WTC11 (cell line): ENCODE measurements around the gene OR2T35. TPM values are rescaled to one million over a fixed set of nuclear protein-coding genes. Genes with fewer than 3 reads are reported as not detected.

Experiments used
- ATAC-seq: fragments of 200-7000 bp; cut with Tn5 transposase; 2 replicates; pipeline ENCODE4 v1.10.0; 2021; ENCODE audit warnings: mild to moderate bottlenecking, moderate library complexity
- CTCF ChIA-PET: fragments of 300-600 bp; sonication (Branson Sonifier 250); formaldehyde crosslinking; loops from one replicate; lab custom pipeline; 2021; ENCODE audit warnings: antibody characterized with exemption; lab: Charles Lee
- POLR2A ChIA-PET: fragments of 350-600 bp; sonication (Branson Sonifier 250); formaldehyde crosslinking; loops from one replicate; lab custom pipeline; 2021; ENCODE audit warnings: antibody characterized with exemption; lab: Charles Lee
- DNase-seq: peaks from one replicate; pipeline ENCODE4 v3.0.0; 2021; ENCODE audit warnings: low spot score
- H3K27ac Mint-ChIP-seq: 2 replicates; pipeline ENCODE4 v1.8.0; 2021; ENCODE audit warnings: mixed read lengths
- H3K27me3 Mint-ChIP-seq: 2 replicates; pipeline ENCODE4 v1.8.0; 2021; ENCODE audit warnings: low read depth, mild to moderate bottlenecking, moderate library complexity, mixed read lengths
- H3K36me3 Mint-ChIP-seq: 2 replicates; pipeline ENCODE4 v1.8.0; 2021; ENCODE audit warnings: mixed read lengths
- H3K4me1 Mint-ChIP-seq: 2 replicates; pipeline ENCODE4 v1.8.0; 2022; ENCODE audit warnings: mixed read lengths
- H3K4me3 Mint-ChIP-seq: 2 replicates; pipeline ENCODE4 v1.8.0; 2021; ENCODE audit warnings: mild to moderate bottlenecking, moderate library complexity, mixed read lengths
- H3K9me3 Mint-ChIP-seq: 2 replicates; pipeline ENCODE4 v1.8.0; 2021; ENCODE audit warnings: mixed read lengths
- ATF1 ChIP-seq: sonication (generic); formaldehyde crosslinking; IDR thresholded peaks from 2 replicates; pipeline ENCODE4 v1.8.1; 2023; ENCODE audit warnings: mild to moderate bottlenecking, moderate library complexity, missing genetic modification reagents
- EMX1 ChIP-seq: fragments of 250-450 bp; sonication (Bioruptor Pico); IDR thresholded peaks from 2 replicates; pipeline ENCODE4 v1.8.0; 2021; ENCODE audit warnings: mild to moderate bottlenecking
- GRHL2 ChIP-seq: fragments of 250-450 bp; sonication (Bioruptor Pico); IDR thresholded peaks from 2 replicates; pipeline ENCODE4 v1.8.0; 2022; ENCODE audit warnings: mild to moderate bottlenecking, moderate library complexity; ENCODE audit not compliant: insufficient replicate concordance, severe bottlenecking
- HMGXB4 ChIP-seq: sonication (generic); formaldehyde crosslinking; IDR thresholded peaks from 2 replicates; pipeline ENCODE4 v1.8.1; 2023; ENCODE audit warnings: mild to moderate bottlenecking, moderate library complexity, missing genetic modification reagents
- KAT7 ChIP-seq: sonication (generic); formaldehyde crosslinking; IDR thresholded peaks from 2 replicates; pipeline ENCODE4 v1.8.1; 2023; ENCODE audit warnings: missing genetic modification reagents, mild to moderate bottlenecking, borderline replicate concordance
- NFATC4 ChIP-seq: fragments of 250-450 bp; sonication (Bioruptor Pico); IDR thresholded peaks from 2 replicates; pipeline ENCODE4 v1.9.0; 2021; ENCODE audit warnings: mild to moderate bottlenecking
- SOX15 ChIP-seq: fragments of 250-450 bp; sonication (Bioruptor Pico); IDR thresholded peaks from 2 replicates; pipeline ENCODE4 v1.9.0; 2021; ENCODE audit warnings: mild to moderate bottlenecking
- STAT6 ChIP-seq: sonication (generic); formaldehyde crosslinking; conservative IDR thresholded peaks from 2 replicates; pipeline ENCODE4 v1.8.1; 2023; ENCODE audit warnings: mild to moderate bottlenecking, low read depth, missing genetic modification reagents, moderate library complexity
- ZNF232 ChIP-seq: sonication (generic); formaldehyde crosslinking; IDR thresholded peaks from 2 replicates; pipeline ENCODE4 v1.8.0; 2022; ENCODE audit warnings: mild to moderate bottlenecking, missing genetic modification reagents
- ZNF281 ChIP-seq: sonication (generic); formaldehyde crosslinking; IDR thresholded peaks from 2 replicates; pipeline ENCODE4 v1.8.0; 2023; ENCODE audit warnings: mild to moderate bottlenecking, missing genetic modification reagents
- total RNA-seq: library from RNA; stranded (reverse); gene quantifications from 3 replicates; pipeline ENCODE4 v1.2.3, GENCODE V29; 2021
- TF ChIP-seq, protein P1 (sequence below): sonication (generic); formaldehyde crosslinking; IDR thresholded peaks from 2 replicates; pipeline ENCODE4 v1.8.0; 2022; ENCODE audit warnings: mild to moderate bottlenecking, missing genetic modification reagents
- TF ChIP-seq, protein P2 (sequence below): fragments of 250-450 bp; sonication (Bioruptor Pico); conservative IDR thresholded peaks from 2 replicates; pipeline ENCODE4 v1.9.0; 2021; ENCODE audit warnings: mild to moderate bottlenecking

OR2T35 gene
- total RNA-seq, 1 experiment from 2014 or later = not detected

- DNase-seq (no peak), ATAC-seq (no peak)
- no peak overlapping the region for H3K27ac Mint-ChIP-seq
- TF ChIP-seq, protein P1, sequence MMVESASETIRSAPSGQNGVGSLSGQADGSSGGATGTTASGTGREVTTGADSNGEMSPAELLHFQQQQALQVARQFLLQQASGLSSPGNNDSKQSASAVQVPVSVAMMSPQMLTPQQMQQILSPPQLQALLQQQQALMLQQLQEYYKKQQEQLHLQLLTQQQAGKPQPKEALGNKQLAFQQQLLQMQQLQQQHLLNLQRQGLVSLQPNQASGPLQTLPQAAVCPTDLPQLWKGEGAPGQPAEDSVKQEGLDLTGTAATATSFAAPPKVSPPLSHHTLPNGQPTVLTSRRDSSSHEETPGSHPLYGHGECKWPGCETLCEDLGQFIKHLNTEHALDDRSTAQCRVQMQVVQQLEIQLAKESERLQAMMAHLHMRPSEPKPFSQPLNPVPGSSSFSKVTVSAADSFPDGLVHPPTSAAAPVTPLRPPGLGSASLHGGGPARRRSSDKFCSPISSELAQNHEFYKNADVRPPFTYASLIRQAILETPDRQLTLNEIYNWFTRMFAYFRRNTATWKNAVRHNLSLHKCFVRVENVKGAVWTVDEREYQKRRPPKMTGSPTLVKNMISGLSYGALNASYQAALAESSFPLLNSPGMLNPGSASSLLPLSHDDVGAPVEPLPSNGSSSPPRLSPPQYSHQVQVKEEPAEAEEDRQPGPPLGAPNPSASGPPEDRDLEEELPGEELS (CRISPR knock-in tag) = no peak
- no peak for TF ChIP-seq GRHL2 (CRISPR knock-in tag)
- TF ChIP-seq, protein P2, sequence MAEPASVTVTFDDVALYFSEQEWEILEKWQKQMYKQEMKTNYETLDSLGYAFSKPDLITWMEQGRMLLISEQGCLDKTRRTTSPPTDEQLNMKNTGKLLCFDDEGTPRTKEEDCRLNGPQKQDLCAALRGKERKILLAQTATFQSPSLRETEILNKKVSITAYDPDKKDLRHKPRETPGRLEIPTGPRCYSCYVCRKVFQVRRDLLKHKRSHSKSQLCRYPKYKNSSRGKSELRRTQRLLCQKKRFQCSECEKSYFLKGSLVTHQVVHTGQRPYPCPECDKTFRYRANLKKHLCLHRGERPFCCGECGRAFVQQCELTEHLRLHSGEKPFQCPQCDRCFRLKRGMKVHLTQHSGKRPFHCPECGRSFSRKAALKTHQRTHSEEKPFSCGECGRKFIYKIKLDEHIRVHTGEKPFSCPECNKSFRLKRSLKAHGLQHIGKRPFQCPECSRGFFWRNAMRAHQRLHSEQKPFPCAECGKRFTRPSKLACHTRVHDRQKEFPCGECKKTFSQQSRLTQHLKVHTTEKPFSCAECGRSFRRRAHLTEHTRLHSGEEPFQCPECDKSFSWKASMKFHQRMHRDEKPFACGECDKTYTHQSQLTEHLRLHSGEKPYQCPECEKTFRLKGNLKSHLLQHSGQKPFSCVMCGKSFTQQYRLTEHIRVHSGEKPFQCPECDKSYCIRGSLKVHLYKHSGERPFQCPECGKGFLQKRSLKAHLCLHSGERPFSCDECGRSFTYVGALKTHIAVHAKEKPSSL (CRISPR knock-in tag) = no peak
- TF ChIP-seq ATF1 (CRISPR knock-in tag) = no peak
- TF ChIP-seq, all 79 proteins: peak for 0
- no peaks in the 10 kb centered on the region for H3K4me1 Mint-ChIP-seq
- peaks cover 85% of the 10 kb centered on the region for H3K9me3 Mint-ChIP-seq
- H3K4me3 Mint-ChIP-seq = no peak overlapping the region
- peaks cover 12% of the 10 kb centered on the region for H3K27me3 Mint-ChIP-seq
- ChIA-PET POLR2A (no interaction called here), CTCF (no interaction called here)
- H3K36me3 Mint-ChIP-seq = peaks cover 54% of the 10 kb centered on the region
These were observed 52.4 kb downstream of the OR2T35 start for GRCh38 chr1:248592655-248593054.

DNA sequence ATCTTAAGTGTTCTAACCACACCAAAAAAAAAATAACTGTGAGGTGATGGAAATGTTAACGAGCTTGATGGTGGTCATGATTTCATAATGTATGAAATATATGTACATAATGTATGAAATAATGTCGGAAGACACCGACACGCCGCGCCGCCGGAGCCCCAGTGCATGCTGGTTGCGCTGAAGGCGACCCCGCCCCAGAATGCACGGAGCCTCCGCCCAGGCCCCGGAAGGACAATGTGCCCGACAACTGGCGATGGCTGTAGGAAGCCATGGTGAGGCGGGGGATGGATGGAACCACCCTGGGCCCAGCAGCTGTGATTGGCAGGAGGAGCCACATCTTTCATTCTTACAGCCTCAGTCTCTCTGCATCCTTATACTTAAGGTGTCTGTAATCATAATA, 55.0 kb downstream of the OR2T35 start:
- Mint-ChIP-seq H3K4me1 (no peaks in the 10 kb centered on the region), H3K4me3 (no peak overlapping the region), H3K27ac (no peak overlapping the region), H3K27me3 (peaks cover 5% of the 10 kb centered on the region), H3K9me3 (peaks cover 86% of the 10 kb centered on the region), H3K36me3 (peaks cover 60% of the 10 kb centered on the region)
- TF ChIP-seq ZNF232 (CRISPR knock-in tag) (no peak), HMGXB4 (CRISPR knock-in tag) (no peak), STAT6 (no peak), ZNF281 (no peak), KAT7 (CRISPR knock-in tag) (no peak)
- DNase-seq (no peak), ATAC-seq (no peak)
- CTCF ChIA-PET = no interaction called here
- POLR2A ChIA-PET = no interaction called here

DNA sequence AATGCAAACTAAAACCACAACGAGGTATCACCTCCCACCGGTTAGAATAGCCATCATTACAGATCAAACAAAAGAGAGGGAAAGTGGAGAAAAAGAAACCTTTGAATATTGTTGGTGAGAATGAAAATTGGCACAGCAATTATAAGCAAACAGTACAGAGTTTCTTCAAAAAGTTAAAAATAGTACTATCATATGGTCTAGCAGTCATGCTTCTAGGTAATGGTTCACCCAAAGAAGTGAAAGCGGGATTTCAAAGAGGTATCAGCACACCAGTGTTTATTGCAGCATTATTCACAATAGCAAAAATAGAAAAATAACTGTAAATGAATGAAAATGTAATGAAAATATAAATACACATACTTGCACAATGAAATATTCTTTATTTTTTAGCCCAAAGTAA, 55.7 kb downstream of the OR2T35 start:
- no peaks in the 10 kb centered on the region for H3K4me1 Mint-ChIP-seq
- H3K9me3 Mint-ChIP-seq = peaks cover 86% of the 10 kb centered on the region
- DNase-seq (no peak), ATAC-seq (no peak)
- peaks cover 5% of the 10 kb centered on the region for H3K27me3 Mint-ChIP-seq
- no peak for TF ChIP-seq EMX1 (CRISPR knock-in tag)
- TF ChIP-seq STAT6 = no peak
- no peak for TF ChIP-seq NFATC4
- no peak for TF ChIP-seq SOX15
- CTCF ChIA-PET = no interaction called here
- peaks cover 63% of the 10 kb centered on the region for H3K36me3 Mint-ChIP-seq
- POLR2A ChIA-PET = no interaction called here
- H3K4me3 Mint-ChIP-seq = no peak overlapping the region
- no peak overlapping the region for H3K27ac Mint-ChIP-seq
